HEK293 (cell line): ENCODE measurements around the gene ADIPOR2.

Experiments
- CTCF ChIA-PET: fragments of 350-600 bp; formaldehyde crosslinking; extraction: SDS; loops from one replicate; lab custom pipeline; 2021; ENCODE audit warnings: antibody characterized with exemption; lab: Yijun Ruan, JAX
- POLR2A ChIA-PET: fragments of 300-600 bp; formaldehyde crosslinking; extraction: SDS; loops from one replicate; lab custom pipeline; 2020; ENCODE audit warnings: antibody characterized with exemption, inconsistent platforms; lab: Yijun Ruan, JAX
- H3K27ac ChIP-seq: fragments of 200-500 bp; sonication (Bioruptor generic); 2 replicates; pipeline ENCODE4 v1.5.1; 2014; ENCODE audit warnings: low read depth, low read length, control low read depth, inconsistent platforms; ENCODE audit errors: extremely low read depth
- H3K36me3 ChIP-seq, 2 experiments: fragments of 200-500 bp in 1 of 2; sonication (Bioruptor generic) in 1 of 2; 1 replicate in 1 of 2; 2 replicates in 1 of 2; pipeline ENCODE4 v1.5.1; 2014 to 2017; ENCODE audit warnings: inconsistent platforms in 2 of 2, low read length in 2 of 2; ENCODE audit not compliant: control insufficient read depth in 2 of 2, insufficient read depth in 1 of 2
- H3K4me1 ChIP-seq: fragments of 200-500 bp; sonication (Bioruptor generic); 2 replicates; pipeline ENCODE4 v1.5.1; 2014; ENCODE audit warnings: mild to moderate bottlenecking, low read length, inconsistent platforms; ENCODE audit not compliant: control insufficient read depth, insufficient read depth
- H3K4me3 ChIP-seq: 2 replicates; pipeline ENCODE4 v1.5.1; 2011; ENCODE audit warnings: low read depth, mild to moderate bottlenecking, control low read depth, low read length, moderate library complexity
- H3K9me3 ChIP-seq: fragments of 200-500 bp; sonication (Bioruptor generic); 2 replicates; pipeline ENCODE4 v1.5.1; 2014; ENCODE audit warnings: low read depth, low read length, inconsistent platforms; ENCODE audit not compliant: control insufficient read depth, insufficient read depth
- GFI1B ChIP-seq: fragments of 450-650 bp; formaldehyde crosslinking; IDR thresholded peaks from 2 replicates; pipeline ENCODE4 v1.5.1; 2016; ENCODE audit warnings: missing biosample characterization, missing genetic modification characterization
- GLIS1 ChIP-seq: fragments of 450-650 bp; formaldehyde crosslinking; IDR thresholded peaks from 2 replicates; pipeline ENCODE4 v1.5.1; 2016; ENCODE audit warnings: missing biosample characterization, missing genetic modification characterization
- HIC1 ChIP-seq: fragments of 450-650 bp; formaldehyde crosslinking; IDR thresholded peaks from 2 replicates; pipeline ENCODE4 v1.5.1; 2016; ENCODE audit warnings: missing biosample characterization, missing genetic modification characterization
- REST ChIP-seq: fragments of 450-650 bp; formaldehyde crosslinking; IDR thresholded peaks from 2 replicates; pipeline ENCODE4 v1.5.1; 2016; ENCODE audit warnings: missing biosample characterization, missing genetic modification characterization
- SCRT1 ChIP-seq: fragments of 450-650 bp; formaldehyde crosslinking; IDR thresholded peaks from 2 replicates; pipeline ENCODE4 v1.5.1; 2016; ENCODE audit warnings: missing biosample characterization, missing genetic modification characterization, borderline replicate concordance
- SETDB1 ChIP-seq: IDR thresholded peaks from one replicate; pipeline ENCODE4 v1.6.1; 2017; ENCODE audit warnings: mild to moderate bottlenecking, low read length, moderate library complexity, mixed read lengths; ENCODE audit not compliant: insufficient read length
- SP7 ChIP-seq: fragments of 450-650 bp; formaldehyde crosslinking; IDR thresholded peaks from 2 replicates; pipeline ENCODE4 v1.5.1; 2016; ENCODE audit warnings: missing biosample characterization, missing genetic modification characterization
- ZNF140 ChIP-seq: fragments of 450-650 bp; formaldehyde crosslinking; IDR thresholded peaks from 2 replicates; pipeline ENCODE4 v1.5.1; 2016; ENCODE audit warnings: missing biosample characterization, missing genetic modification characterization
- ZNF175 ChIP-seq: fragments of 450-650 bp; formaldehyde crosslinking; IDR thresholded peaks from 2 replicates; pipeline ENCODE4 v1.5.1; 2016; ENCODE audit warnings: missing biosample characterization, missing genetic modification characterization
- ZNF184 ChIP-seq: fragments of 450-650 bp; IDR thresholded peaks from 2 replicates; pipeline ENCODE4 v1.5.1; 2018; ENCODE audit warnings: missing biosample characterization, mild to moderate bottlenecking, missing genetic modification characterization
- ZNF311 ChIP-seq: fragments of 450-650 bp; formaldehyde crosslinking; IDR thresholded peaks from 2 replicates; pipeline ENCODE4 v1.5.1; 2017; ENCODE audit warnings: missing biosample characterization, missing genetic modification characterization, borderline replicate concordance
- ZNF354C ChIP-seq: fragments of 450-650 bp; formaldehyde crosslinking; IDR thresholded peaks from 2 replicates; pipeline ENCODE4 v1.5.1; 2016; ENCODE audit warnings: missing biosample characterization, missing genetic modification characterization, low read depth, borderline replicate concordance
- ZNF501 ChIP-seq: fragments of 450-650 bp; formaldehyde crosslinking; IDR thresholded peaks from 2 replicates; pipeline ENCODE4 v1.5.1; 2016; ENCODE audit warnings: missing biosample characterization, missing genetic modification characterization
- ZNF654 ChIP-seq: fragments of 450-650 bp; formaldehyde crosslinking; IDR thresholded peaks from 2 replicates; pipeline ENCODE4 v1.5.1; 2016; ENCODE audit warnings: low read depth, missing biosample characterization, missing genetic modification characterization
- ZNF670 ChIP-seq: fragments of 450-650 bp; formaldehyde crosslinking; IDR thresholded peaks from 2 replicates; pipeline ENCODE4 v1.5.1; 2016; ENCODE audit warnings: missing biosample characterization, missing genetic modification characterization, low read depth
- ZSCAN5A ChIP-seq: fragments of 450-650 bp; formaldehyde crosslinking; IDR thresholded peaks from 2 replicates; pipeline ENCODE4 v1.5.1; 2016; ENCODE audit warnings: missing biosample characterization, missing genetic modification characterization

The ADIPOR2 gene

GRCh38 chr12:1823237-1823636, 132.4 kb downstream of the ADIPOR2 start:
- H3K4me3 ChIP-seq, result no peak overlapping the region
- POLR2A ChIA-PET, result no interaction called here
- no peaks in the 10 kb centered on the region for H3K9me3 ChIP-seq
- H3K36me3 ChIP-seq, result no peaks in the 10 kb centered on the region
- H3K27ac ChIP-seq, result no peak overlapping the region
- no peaks in the 10 kb centered on the region for H3K4me1 ChIP-seq
- CTCF ChIA-PET, result interaction anchor here (1.6 kb wide), 1 partner anchor 116 kb away, joined by 5 read pairs; no protein-coding TSS in a partner anchor
- TF ChIP-seq SETDB1 (no peak), GFI1B (tag by site-specific recombination) (no peak), REST (no peak), HIC1 (tag by site-specific recombination) (no peak), ZNF354C (tag by site-specific recombination) (no peak), ZNF175 (tag by site-specific recombination) (no peak), ZNF184 (no peak), ZSCAN5A (tag by site-specific recombination) (no peak), SCRT1 (tag by site-specific recombination) (no peak), SP7 (no peak)
- TF ChIP-seq, all 188 proteins: peak for 0

- TF ChIP-seq GLIS1 (tag by site-specific recombination) (peak; percentile 72), ZNF311 (tag by site-specific recombination) (no peak), ZNF140 (tag by site-specific recombination) (no peak), ZNF501 (tag by site-specific recombination) (no peak), ZNF654 (tag by site-specific recombination) (no peak), ZNF670 (tag by site-specific recombination) (no peak)
- CTCF ChIA-PET, result no interaction called here
- no peaks in the 10 kb centered on the region for H3K36me3 ChIP-seq
- no peaks in the 10 kb centered on the region for H3K9me3 ChIP-seq
- no peaks in the 10 kb centered on the region for H3K4me1 ChIP-seq
- POLR2A ChIA-PET, result no interaction called here
- H3K4me3 ChIP-seq, result no peak overlapping the region
- no peak overlapping the region for H3K27ac ChIP-seq
Measured at GRCh38 chr12:1825382-1826102, 134.7 kb downstream of the ADIPOR2 start.
